Caco-2 (cell line): ENCODE results near the gene MS4A1. TPM values are rescaled to one million over a fixed set of nuclear protein-coding genes. Genes with fewer than 3 reads are reported as not detected.

Experiments used
- BruUV-seq: library from RNA; stranded (reverse); fragments of 400-500 nt; replicated peaks from 2 replicates; lab custom pipeline; 2021; lab: Mats Ljungman, UMichigan
- CTCF ChIA-PET: fragments of 300-600 bp; sonication (Branson Sonifier 250); formaldehyde crosslinking; loops from one replicate; lab custom pipeline; 2022; ENCODE audit warnings: antibody characterized with exemption; lab: Charles Lee
- POLR2A ChIA-PET: fragments of 300-600 bp; sonication (Branson Sonifier 250); formaldehyde crosslinking; loops from one replicate; lab custom pipeline; 2022; ENCODE audit warnings: antibody characterized with exemption; lab: Charles Lee
- DNase-seq, 2 experiments: peaks; one replicate each; pipeline versions ENCODE4 v3.0.0 to v3.0.0-alpha.2; 2020 to 2022
- H3K27me3 ChIP-seq: replicated peaks from 2 replicates; pipeline ENCODE4 v1.6.0; 2011; ENCODE audit warnings: low read length; ENCODE audit not compliant: control insufficient read depth, insufficient read depth
- H3K36me3 ChIP-seq: 2 replicates; pipeline ENCODE4 v1.5.1; 2011; ENCODE audit warnings: low read length; ENCODE audit not compliant: control insufficient read depth, insufficient read depth
- H3K4me1 ChIP-seq: fragments of 250-450 bp; sonication (Bioruptor Pico); 2 replicates; pipeline ENCODE4 v1.5.1; 2020; ENCODE audit warnings: mild to moderate bottlenecking
- H3K4me3 ChIP-seq: 2 replicates; pipeline ENCODE4 v1.5.1; 2011; ENCODE audit warnings: low read depth, mild to moderate bottlenecking, control low read depth, low read length
- H3K9me3 ChIP-seq: fragments of 250-450 bp; sonication (Bioruptor Pico); 2 replicates; pipeline ENCODE4 v1.5.1; 2020; ENCODE audit warnings: mild to moderate bottlenecking, moderate library complexity
- H3K27ac Mint-ChIP-seq: one replicate; pipeline ENCODE4 v1.8.0; 2022; ENCODE audit warnings: mixed read lengths; ENCODE audit not compliant: unreplicated experiment
- H3K27me3 Mint-ChIP-seq: one replicate; pipeline ENCODE4 v1.8.0; 2022; ENCODE audit warnings: mixed read lengths; ENCODE audit not compliant: insufficient read depth, unreplicated experiment
- H3K36me3 Mint-ChIP-seq: one replicate; pipeline ENCODE4 v1.8.0; 2022; ENCODE audit warnings: mild to moderate bottlenecking, mixed read lengths; ENCODE audit not compliant: insufficient read depth, unreplicated experiment
- H3K4me1 Mint-ChIP-seq: one replicate; pipeline ENCODE4 v1.8.0; 2022; ENCODE audit warnings: low read depth, mixed read lengths; ENCODE audit not compliant: unreplicated experiment
- H3K4me3 Mint-ChIP-seq: one replicate; pipeline ENCODE4 v1.8.0; 2022; ENCODE audit warnings: mild to moderate bottlenecking, moderate library complexity, mixed read lengths; ENCODE audit not compliant: unreplicated experiment
- H3K9me3 Mint-ChIP-seq: one replicate; pipeline ENCODE4 v1.8.0; 2022; ENCODE audit warnings: mixed read lengths; ENCODE audit not compliant: unreplicated experiment
- CTCF ChIP-seq, 2 experiments: fragments of 200-600 bp in 1 of 2; IDR thresholded peaks; 1 replicate in 1 of 2; 2 replicates in 1 of 2; pipeline versions ENCODE4 v1.5.1 to v1.8.0; 2011 to 2022; ENCODE audit warnings: antibody characterized with exemption in 1 of 2, control low read depth in 1 of 2, inconsistent platforms in 1 of 2, low read depth in 1 of 2, low read length in 1 of 2, mild to moderate bottlenecking in 1 of 2, moderate library complexity in 1 of 2; ENCODE audit not compliant: insufficient read depth in 1 of 2, severe bottlenecking in 1 of 2, unreplicated experiment in 1 of 2
- intact Hi-C: fragments of 100-400 bp; cut with micrococcal nuclease; formaldehyde crosslinking; loops from one replicate; pipeline ENCODE4 v1.10.0; 2022; ENCODE audit not compliant: unreplicated experiment
- total RNA-seq: library from RNA; stranded (reverse); gene quantifications from 2 replicates; pipeline ENCODE4 v1.2.3, GENCODE V29; 2022

The MS4A1 gene
- total RNA-seq, 1 experiment from 2014 or later: not detected

GRCh38 chr11:60468829-60469228 lies 13.2 kb downstream of the MS4A1 start:
- POLR2A ChIA-PET: no interaction called here
- no peaks in the 10 kb centered on the region for H3K9me3 Mint-ChIP-seq

GRCh38 chr11:60469723-60470122 lies 14.1 kb downstream of the MS4A1 start:
- Histone ChIP-seq H3K27me3 (no peaks in the 10 kb centered on the region), H3K4me3 (no peak overlapping the region), H3K36me3 (no peaks in the 10 kb centered on the region), H3K9me3 (no peaks in the 10 kb centered on the region; the same call in 1 of the 2 replicates), H3K4me1 (no peaks in the 10 kb centered on the region)
- no peaks in the 10 kb centered on the region for H3K4me1 Mint-ChIP-seq
- no peak overlapping the region for H3K27ac Mint-ChIP-seq
- ChIA-PET CTCF (no interaction called here), POLR2A (no interaction called here)
- BruUV-seq: no TSS peak
- TF ChIP-seq CTCF (IDR thresholded peaks at IDR 0.05; ENCODE audit: insufficient read depth in 1 of 2, low read depth in 1 of 2, low read length in 1 of 2, severe bottlenecking in 1 of 2, unreplicated experiment in 1 of 2): peak; percentile 13 to 39
- no peak overlapping the region for H3K4me3 Mint-ChIP-seq
- intact Hi-C loops: loop anchor here (1.0 kb wide), 1 partner anchor 106 kb away; no protein-coding TSS in a partner anchor
- no peaks in the 10 kb centered on the region for H3K36me3 Mint-ChIP-seq
- no peaks in the 10 kb centered on the region for H3K9me3 Mint-ChIP-seq
- H3K27me3 Mint-ChIP-seq: peaks cover 6% of the 10 kb centered on the region
- no peak for DNase-seq

More at GRCh38 chr11:60468829-60469228, 13.2 kb downstream of the MS4A1 start:
- Histone ChIP-seq H3K4me1 (no peaks in the 10 kb centered on the region), H3K4me3 (no peak overlapping the region), H3K36me3 (no peaks in the 10 kb centered on the region), H3K27me3 (no peaks in the 10 kb centered on the region), H3K9me3 (no peaks in the 10 kb centered on the region; the same call in 1 of the 2 replicates)
- H3K27me3 Mint-ChIP-seq: peaks cover 6% of the 10 kb centered on the region
- no peaks in the 10 kb centered on the region for H3K36me3 Mint-ChIP-seq
- H3K4me1 Mint-ChIP-seq: no peaks in the 10 kb centered on the region
- no peak for TF ChIP-seq CTCF (IDR thresholded peaks at IDR 0.05; ENCODE audit: insufficient read depth in 1 of 2, low read depth in 1 of 2, low read length in 1 of 2, severe bottlenecking in 1 of 2, unreplicated experiment in 1 of 2)
- no peak overlapping the region for H3K27ac Mint-ChIP-seq
- H3K4me3 Mint-ChIP-seq: no peak overlapping the region
- CTCF ChIA-PET: interaction anchor here (0.7 kb wide), 1 partner anchor 15 kb away, joined by 3 read pairs; no protein-coding TSS in a partner anchor
- intact Hi-C loops: loop anchor here (1.0 kb wide), 1 partner anchor 106 kb away; no protein-coding TSS in a partner anchor
- no TSS peak for BruUV-seq
- no peak for DNase-seq

- TF ChIP-seq CTCF (IDR thresholded peaks at IDR 0.05; ENCODE audit: insufficient read depth in 1 of 2, low read depth in 1 of 2, low read length in 1 of 2, severe bottlenecking in 1 of 2, unreplicated experiment in 1 of 2): no peak
- Mint-ChIP-seq H3K4me3 (no peak overlapping the region), H3K4me1 (no peaks in the 10 kb centered on the region), H3K27ac (no peak overlapping the region), H3K36me3 (no peaks in the 10 kb centered on the region), H3K9me3 (no peaks in the 10 kb centered on the region), H3K27me3 (peaks cover 17% of the 10 kb centered on the region)
- DNase-seq: no peak
- Histone ChIP-seq H3K9me3 (peaks cover 2% of the 10 kb centered on the region; the same call in 1 of the 2 replicates), H3K27me3 (no peaks in the 10 kb centered on the region), H3K36me3 (no peaks in the 10 kb centered on the region), H3K4me1 (no peaks in the 10 kb centered on the region), H3K4me3 (no peak overlapping the region)
- intact Hi-C loops: no loop called here
- ChIA-PET CTCF (no interaction called here), POLR2A (no interaction called here)
- no TSS peak for BruUV-seq
Observed at GRCh38 chr11:60477035-60477445, 21.4 kb downstream of the MS4A1 start.
